Measurements from ENCODE around the gene IGF1.

GRCh38 chr12:102437511-102437910 lies 42.9 kb downstream of the IGF1 start:
- TF ChIP-seq EP300 (IDR thresholded peaks at IDR 0.05; ENCODE audit: borderline replicate concordance) (no peak), TAF1 (IDR thresholded peaks at IDR 0.05; ENCODE audit: low read depth) (no peak), USF1 (IDR thresholded peaks at IDR 0.05) (no peak), EGR1 (IDR thresholded peaks at IDR 0.05) (no peak), REST (IDR thresholded peaks at IDR 0.05; ENCODE audit: low read depth) (no peak), CREB1 (IDR thresholded peaks at IDR 0.05; ENCODE audit: low read depth) (no peak), RAD21 (IDR thresholded peaks at IDR 0.05; ENCODE audit: low read depth) (no peak), MAX (IDR thresholded peaks at IDR 0.05) (no peak), YY1 (IDR thresholded peaks at IDR 0.05; ENCODE audit: low read depth) (no peak)

Data from Ishikawa (cell line).